ENCODE results near the gene ATP13A3.

Gene ATP13A3

GRCh38 chr3:194439881-194440550, 46.8 kb downstream of the ATP13A3 start:
- no peak for DNase-seq

GRCh38 chr3:194434503-194434902, 52.3 kb downstream of the ATP13A3 start:
- DNase-seq: no peak

- no peak for DNase-seq
Observed at GRCh38 chr3:194431554-194431953, 55.2 kb downstream of the ATP13A3 start.

DNA sequence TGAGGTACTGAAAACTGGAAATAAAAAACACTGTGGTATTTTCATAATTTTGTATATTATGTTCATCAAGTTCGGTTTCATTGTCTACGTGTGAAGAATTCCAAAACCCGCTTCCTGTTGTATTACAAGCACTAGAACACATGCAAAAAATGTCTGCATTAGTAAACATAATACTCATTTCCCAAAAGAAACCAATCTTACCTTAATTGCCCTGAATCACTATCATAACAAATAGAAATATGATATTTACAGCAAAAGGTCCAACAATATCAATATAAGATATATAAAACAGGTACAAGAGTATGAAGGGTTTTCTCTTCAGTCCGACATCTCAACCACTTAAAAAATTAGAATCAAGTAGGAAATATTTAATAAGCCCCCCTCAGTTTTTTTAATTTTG, 61.4 kb downstream of the ATP13A3 start:
- no peak for DNase-seq

DNA sequence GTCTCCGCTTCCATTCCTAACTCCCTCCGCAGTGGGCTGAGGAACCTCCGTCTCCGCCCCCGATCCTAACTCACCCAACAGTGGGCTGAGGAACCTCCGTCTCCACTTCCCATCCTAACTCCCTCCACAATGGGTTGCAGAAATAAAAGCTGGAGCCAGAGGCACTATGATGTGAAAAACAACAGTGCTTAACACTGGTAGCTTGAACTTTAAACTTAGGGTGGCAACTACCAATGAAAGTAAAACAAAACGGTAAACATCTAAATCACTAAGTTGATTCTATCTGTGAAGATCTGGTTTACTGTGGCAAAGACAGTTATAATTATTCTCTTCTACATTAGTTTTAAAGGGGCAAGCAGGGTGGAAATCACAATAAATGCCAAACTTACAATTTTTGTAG, 61.8 kb downstream of the ATP13A3 start:
- no peak for DNase-seq

DNA sequence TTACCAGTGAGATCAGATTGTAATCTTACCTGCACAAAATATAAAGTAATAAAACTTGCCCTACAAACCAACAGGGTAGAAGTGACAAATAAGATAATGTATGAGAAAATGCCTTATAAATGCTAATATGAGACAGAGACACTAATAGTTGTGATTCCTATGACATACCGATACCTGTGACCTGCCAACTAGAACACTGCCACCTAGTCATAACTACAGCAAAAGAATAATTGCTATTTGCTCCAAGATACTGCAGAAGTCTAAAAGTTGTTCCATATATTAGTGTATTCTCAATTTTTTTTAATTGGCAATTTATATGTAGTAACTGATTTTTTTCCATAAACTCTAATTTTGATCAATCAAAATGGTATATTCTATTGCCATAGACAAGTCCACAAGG, 62.4 kb downstream of the ATP13A3 start:
- no peak for DNase-seq

- no peak for DNase-seq
Observed at GRCh38 chr3:194423317-194423716, 63.5 kb downstream of the ATP13A3 start.

DNA sequence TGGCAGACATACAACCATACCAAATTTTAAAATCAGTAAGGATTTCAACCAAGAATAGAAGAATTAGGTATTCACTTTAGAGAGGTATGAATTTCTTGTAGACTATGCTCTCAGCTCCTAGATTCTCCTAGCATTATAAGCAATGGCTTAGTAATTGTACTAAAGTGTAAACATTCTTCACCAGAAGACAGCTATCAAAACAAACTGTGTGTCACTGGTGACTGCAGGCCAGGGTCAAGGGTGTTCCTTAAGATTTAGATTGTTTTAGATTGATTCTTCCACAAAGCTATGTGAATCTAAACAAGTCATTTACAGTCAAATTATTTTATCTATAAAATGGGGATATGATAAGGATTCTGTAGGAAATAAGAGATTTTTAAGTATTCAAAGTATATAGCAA, 64.6 kb downstream of the ATP13A3 start:
- no peak for DNase-seq

- DNase-seq: no peak
Observed at GRCh38 chr3:194418671-194419070, 68.1 kb downstream of the ATP13A3 start.

DNA sequence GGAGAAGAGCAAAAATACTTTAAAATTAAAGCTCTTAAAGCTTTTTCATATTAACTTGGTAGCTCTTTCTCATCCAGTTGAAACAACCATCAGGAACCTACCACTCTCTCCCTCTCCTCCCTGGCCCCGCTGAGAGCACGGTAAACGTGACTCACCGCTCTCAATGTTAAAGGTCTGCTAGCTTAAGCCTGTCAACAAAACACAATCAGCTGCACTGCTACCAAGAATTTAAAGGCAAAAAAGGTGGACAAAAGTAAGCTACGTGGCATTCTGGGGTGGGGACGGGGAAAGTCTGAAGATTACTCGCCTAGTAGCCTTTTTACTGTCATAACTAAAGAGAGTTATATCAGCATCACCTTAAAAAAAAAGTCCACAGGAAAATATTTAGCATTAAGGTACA, 79.4 kb downstream of the ATP13A3 start:
- no peak for DNase-seq

GRCh38 chr3:194405766-194406165, 81.0 kb downstream of the ATP13A3 start:
- DNase-seq: no peak

GRCh38 chr3:194404365-194405140, 82.2 kb downstream of the ATP13A3 start:
- peak; percentile 21 for DNase-seq

- DNase-seq: no peak
Observed at GRCh38 chr3:194401868-194402329, 84.9 kb downstream of the ATP13A3 start.

GRCh38 chr3:194401346-194401745, 85.5 kb downstream of the ATP13A3 start:
- DNase-seq: no peak

GRCh38 chr3:194399874-194400411, 86.9 kb downstream of the ATP13A3 start:
- DNase-seq: no peak

DNA sequence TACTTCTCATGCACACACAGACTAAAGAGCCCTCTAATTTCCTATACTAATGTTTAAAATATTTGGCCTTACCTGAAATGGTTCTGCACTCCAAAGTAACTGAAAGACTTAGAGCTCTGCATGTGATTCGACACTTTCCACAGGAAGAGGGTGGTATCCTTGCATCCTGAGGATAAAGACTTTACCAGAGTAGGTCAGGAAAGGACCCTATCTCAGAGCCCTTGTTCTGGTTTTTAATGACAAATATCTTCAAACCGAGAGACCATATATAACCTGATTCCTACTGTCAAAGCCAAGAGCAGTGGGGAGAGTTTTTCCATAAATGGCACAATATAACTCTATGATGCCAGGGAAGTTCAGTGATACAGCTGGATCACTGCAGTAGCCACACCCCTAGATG, 87.6 kb downstream of the ATP13A3 start, which contains the start of gene GP5:
Gene GP5, minus strand, starts transcription at position 101 of the 400 bp plus-strand sequence. CDS start 984 bp downstream, outside the sequence.
- no peak for DNase-seq

DNA sequence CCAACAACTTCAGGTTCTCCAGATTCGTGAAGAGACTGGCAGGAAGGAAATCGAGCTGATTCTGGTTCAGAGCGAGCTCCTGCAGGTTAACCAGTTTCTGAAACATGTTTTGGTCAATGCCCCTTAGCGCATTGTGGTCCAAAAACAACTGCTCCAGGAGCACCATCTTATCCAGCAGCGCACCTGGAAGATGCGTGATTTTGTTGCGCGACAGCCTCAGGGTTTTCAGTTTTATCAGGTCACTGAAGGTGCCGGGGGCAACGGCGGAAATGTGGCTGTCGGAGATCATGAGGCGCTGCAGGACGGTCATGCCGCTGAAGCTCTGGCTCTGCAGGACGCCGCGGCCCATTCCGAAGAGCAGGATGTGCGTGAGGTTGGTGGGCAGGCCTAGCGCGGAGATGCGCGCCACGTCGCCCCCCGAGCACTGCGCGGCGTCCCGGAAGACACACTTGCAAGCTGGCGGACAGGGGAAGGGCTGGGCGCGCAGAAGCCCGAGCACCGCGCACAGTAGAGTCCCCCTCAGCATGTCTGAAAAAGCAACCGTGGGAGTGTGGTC, 89.0 kb downstream of the ATP13A3 start:
- no peak for DNase-seq

DNA sequence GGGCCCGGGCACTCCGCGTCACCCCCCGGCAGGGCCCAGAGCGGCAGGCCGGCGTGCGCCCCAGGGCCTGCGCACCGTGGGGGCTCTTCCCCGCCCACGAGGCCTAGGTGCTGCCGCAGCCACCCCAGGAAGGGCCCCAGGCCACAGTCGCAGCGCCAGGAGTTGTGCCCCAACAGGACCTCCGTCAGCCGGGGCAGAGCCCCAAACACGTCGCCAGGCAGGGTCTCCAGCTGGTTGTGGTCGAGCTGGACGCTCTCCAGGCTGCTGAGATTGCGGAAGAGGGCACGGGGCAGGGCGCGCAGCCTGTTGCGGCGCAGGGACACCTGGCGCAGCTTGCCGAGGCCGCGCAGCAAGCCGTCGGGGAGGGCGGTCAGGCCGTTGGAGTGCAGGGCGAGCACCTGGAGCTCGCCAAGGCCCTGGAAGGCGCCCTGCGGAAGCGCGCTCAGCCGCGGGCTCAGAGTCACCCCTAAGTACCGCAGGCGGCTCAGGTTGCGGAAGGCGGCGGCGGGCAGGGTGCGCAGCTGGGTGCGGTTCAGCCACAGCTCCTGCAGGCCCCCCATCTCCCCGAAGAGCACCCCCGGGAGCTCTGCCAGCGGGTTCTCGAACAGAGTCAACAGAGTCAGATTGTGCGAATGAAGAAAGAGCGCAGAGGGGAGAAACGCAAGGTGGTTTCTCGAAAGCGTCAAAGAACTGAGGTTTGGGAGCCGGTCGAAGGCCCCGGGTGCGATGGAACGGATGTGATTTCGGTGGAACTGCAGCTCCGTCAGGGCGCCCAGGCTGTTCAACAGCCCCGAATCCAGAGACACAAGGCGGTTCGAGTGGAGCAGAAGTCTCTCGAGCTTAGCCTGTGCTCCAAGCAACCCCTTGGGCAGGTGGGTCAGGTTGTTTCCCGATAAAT, 89.7 kb downstream of the ATP13A3 start:
- no peak for DNase-seq

DNA sequence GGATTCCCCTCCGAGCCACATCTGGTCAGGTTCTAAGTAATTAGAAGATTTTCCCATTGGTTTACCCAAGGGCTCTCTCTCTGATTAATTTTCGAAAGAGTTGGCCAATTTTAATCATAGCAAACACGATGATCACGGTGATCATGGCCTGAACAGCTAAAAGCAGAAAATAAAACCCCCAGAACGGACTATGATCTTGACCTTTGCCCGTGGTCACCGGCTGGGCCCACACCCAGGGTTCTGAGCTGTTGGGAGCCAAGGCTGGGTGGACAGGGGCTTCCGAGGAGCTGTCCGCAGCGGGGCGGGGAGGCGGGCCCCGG, 90.3 kb downstream of the ATP13A3 start:
- no peak for DNase-seq

GRCh38 chr3:194395778-194396538, 90.8 kb downstream of the ATP13A3 start:
- peak; percentile 60 for DNase-seq

GRCh38 chr3:194395212-194395611, 91.6 kb downstream of the ATP13A3 start:
- no peak for DNase-seq

DNA sequence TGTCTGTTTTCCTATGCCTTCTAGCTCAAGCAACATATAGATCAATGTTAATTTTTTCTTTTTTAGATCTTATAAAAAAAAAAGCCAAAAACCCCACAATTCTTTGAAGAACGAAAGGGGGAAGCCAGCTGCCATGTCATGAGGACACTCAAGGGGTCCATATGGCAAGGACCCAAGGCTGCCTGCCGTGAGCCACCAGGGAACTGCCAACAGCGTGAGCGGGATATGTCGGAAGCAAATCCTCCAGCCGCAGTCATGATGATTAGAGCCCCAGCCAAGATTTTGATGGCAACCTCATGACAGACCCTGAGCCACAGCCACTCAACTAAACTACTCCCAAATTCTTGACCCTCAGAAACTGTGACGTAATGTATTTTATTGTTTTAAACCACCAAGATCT, 94.2 kb downstream of the ATP13A3 start:
- no peak for DNase-seq

Measured in activated T-cell treated with anti-CD3 and anti-CD28 coated beads for 4 hours (primary cell).